Inflammatory macrophage (primary cell): ENCODE measurements around the gene TEX2.

Experiments
- DNase-seq, 2 donors: peaks; one replicate each; pipeline ENCODE4 v3.0.0-alpha.2; 2020 to 2022

TEX2 gene

GRCh38 chr17:64262198-64262999 lies 661 bp downstream of the TEX2 start:
- peak; percentile 41 to 53 for DNase-seq

GRCh38 chr17:64261417-64262145 lies 1.5 kb downstream of the TEX2 start:
- no peak for DNase-seq

- peak in 1 of 2 donors; percentile 29 for DNase-seq
Measured at GRCh38 chr17:64260886-64261285, 2.2 kb downstream of the TEX2 start.

GRCh38 chr17:64259922-64260321 lies 3.1 kb downstream of the TEX2 start:
- DNase-seq, result no peak

- no peak for DNase-seq
Measured at GRCh38 chr17:64259426-64259825, 3.6 kb downstream of the TEX2 start.

- no peak for DNase-seq
Measured at GRCh38 chr17:64256913-64257807, 5.9 kb downstream of the TEX2 start.

GRCh38 chr17:64255764-64256163 lies 7.3 kb downstream of the TEX2 start:
- no peak for DNase-seq

- DNase-seq, result no peak
Measured at GRCh38 chr17:64254755-64255154, 8.3 kb downstream of the TEX2 start.

GRCh38 chr17:64253470-64253869 lies 9.6 kb downstream of the TEX2 start:
- no peak for DNase-seq

- DNase-seq, result no peak
Measured at GRCh38 chr17:64252831-64253230, 10.2 kb downstream of the TEX2 start.

GRCh38 chr17:64250233-64250835 lies 12.7 kb downstream of the TEX2 start:
- DNase-seq, result no peak

- no peak for DNase-seq
Measured at GRCh38 chr17:64247836-64248235, 15.2 kb downstream of the TEX2 start.

- DNase-seq, result no peak
Measured at GRCh38 chr17:64245218-64246145, 17.6 kb downstream of the TEX2 start.

- DNase-seq, result no peak
Measured at GRCh38 chr17:64244165-64244564, 18.9 kb downstream of the TEX2 start.

GRCh38 chr17:64243340-64243739 lies 19.7 kb downstream of the TEX2 start:
- no peak for DNase-seq

- DNase-seq, result no peak
Measured at GRCh38 chr17:64242633-64243032, 20.4 kb downstream of the TEX2 start.

GRCh38 chr17:64240741-64241347 lies 22.2 kb downstream of the TEX2 start:
- peak in 1 of 2 donors; percentile 28 for DNase-seq

GRCh38 chr17:64240261-64240740 lies 22.8 kb downstream of the TEX2 start:
- DNase-seq, result peak; percentile 27 to 76

GRCh38 chr17:64238449-64238848 lies 24.6 kb downstream of the TEX2 start:
- DNase-seq, result peak; percentile 34 to 68

GRCh38 chr17:64236827-64237403 lies 26.1 kb downstream of the TEX2 start:
- DNase-seq, result peak in 1 of 2 donors; percentile 23
